Stimulated activated CD4-positive, alpha-beta T cell treated with anti-CD3 and anti-CD28 coated beads, Interleukin-1b, Interleukin-23, amount 100 ng/mL, for 4 hours (primary cell): ENCODE measurements around the gene MOCS1.
"Not testable (repeated sequence)": the region's sequence is repeated elsewhere in the genome, so short reads cannot be mapped to it uniquely, and the experiment has no call there.

ENCODE experiments used
- DNase-seq, 2 donors: peaks; one replicate each; pipeline ENCODE4 v3.0.0-alpha.2; 2020; ENCODE audit warnings: low read depth in 2 of 2

Gene MOCS1

DNA sequence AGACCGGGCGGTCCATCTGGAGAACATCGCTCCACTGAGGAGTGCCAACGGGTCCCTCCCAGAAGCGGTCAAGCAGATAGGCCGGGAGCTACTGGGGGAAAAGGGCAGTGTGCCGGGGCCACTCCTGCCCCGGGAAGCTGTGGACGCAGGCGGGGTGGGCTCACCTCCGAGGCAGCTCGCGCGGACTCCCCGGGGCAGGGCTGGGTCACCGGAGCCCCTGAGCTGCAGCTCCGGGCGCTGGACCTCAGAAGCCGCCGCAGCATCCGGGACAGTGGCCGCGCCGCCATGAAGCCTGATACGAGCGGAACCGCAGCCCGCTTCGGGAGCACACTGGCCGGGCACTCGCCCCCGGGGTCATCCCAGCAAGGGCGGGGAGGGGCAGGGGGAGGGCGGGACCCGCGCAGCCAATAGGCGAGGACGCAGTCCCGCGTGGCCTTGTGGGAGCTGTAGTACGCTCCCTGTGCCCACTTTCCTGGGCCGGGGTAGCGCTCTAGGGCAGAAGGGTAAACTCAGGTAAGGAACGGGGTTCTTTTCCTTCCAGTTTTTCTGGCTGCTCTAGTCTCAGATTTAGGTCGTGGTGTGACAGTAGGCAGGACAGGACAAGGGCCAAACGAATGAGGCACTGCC is at the start of gene MOCS1:
MOCS1 (minus strand) TSS at position 332 of the 627 bp plus-strand sequence; CDS start at position 287, 45 bp downstream.
- peak; percentile 12 to 46 for DNase-seq

DNA sequence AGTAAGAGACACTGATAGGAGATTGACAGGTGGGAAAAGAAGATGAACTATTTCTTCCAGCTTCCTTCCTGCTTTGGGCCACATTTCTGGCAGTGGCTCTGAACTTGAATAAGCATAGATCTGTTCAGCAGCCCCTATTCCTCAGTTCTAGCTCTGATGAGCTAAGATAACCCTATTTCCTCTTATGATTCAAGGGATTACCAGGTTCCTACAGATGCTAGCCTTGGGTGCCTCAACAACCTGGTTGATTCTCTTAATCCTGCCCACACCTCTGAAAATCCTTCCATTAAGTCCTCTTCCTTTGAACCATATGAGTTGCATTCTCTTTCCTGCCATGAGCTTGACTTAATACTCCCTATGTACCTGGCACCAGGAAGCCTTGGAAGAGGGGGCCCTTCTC is 49.8 kb upstream of the MOCS1 start:
- DNase-seq, result no peak

DNA sequence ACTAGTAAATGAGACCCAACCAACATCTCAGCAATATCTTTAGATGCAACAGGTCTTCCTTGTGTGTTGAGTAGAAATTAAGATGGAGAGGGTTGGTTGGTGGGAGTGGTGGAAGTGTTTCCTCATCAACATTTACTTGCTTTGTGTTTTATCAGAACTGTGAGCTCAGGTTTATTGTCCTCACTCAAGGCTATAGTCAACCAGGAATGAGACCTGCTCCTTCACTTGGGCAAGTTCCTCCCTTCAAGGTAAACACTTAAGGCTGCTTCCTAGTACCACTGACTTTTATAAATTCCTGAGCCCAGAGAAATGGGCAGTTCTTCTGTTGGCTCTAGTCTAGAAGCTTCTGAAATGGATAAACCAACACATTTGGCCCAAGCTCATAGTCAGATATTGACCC is 48.9 kb upstream of the MOCS1 start:
- no peak for DNase-seq

DNA sequence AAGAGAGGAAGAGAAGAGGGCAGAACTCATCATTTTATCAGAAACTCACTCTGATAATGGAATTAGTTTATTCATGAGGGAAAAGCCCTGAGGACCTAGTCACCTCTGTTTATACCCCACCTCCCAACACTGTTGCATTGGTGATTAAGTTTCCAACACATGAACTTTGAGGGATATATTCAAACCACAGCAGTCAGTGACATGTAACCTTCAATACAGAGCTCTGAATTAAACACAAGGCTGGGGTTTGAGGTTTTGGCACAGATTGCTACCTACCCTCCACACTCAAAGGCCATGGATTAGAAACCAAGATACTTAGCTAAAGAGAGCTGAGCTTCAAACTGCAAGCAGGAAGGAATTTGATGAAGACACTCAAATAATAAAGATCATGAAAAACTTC is 48.5 kb upstream of the MOCS1 start:
- no peak for DNase-seq

DNA sequence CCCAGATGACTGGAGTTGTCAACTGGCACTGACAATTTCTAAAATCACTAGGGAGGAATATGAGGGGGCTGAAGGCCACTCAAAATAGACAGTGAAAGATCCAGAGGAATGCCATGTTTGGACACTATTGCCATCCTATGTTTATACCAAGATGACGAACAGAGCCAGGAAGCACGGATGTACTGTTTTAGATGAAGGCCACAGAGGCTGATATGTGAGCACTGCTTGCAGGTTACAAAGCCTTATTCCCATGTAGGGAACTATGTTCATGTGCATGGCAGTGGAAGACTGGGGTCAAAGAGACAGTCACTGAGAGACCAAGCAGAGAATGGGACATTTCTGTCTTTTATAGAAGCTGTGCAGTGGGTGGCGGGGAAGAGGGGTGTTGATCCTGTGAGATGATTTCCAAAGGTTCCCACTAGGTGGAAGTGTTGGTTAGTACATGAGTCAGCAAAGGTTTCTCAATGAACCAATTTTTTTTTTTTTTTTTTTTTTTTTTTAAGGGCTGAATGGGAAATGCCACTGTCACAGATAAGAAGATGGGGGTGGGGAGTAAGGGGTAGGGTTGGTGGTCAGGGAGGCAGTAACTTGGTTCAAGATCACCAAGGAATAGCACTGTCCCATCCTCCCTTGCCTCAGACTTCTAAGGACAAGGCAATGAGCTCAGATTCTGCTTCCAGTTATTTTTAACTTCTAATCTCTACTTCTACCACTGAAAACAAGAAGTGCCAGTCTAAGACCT is 46.7 kb upstream of the MOCS1 start:
- no peak for DNase-seq

DNA sequence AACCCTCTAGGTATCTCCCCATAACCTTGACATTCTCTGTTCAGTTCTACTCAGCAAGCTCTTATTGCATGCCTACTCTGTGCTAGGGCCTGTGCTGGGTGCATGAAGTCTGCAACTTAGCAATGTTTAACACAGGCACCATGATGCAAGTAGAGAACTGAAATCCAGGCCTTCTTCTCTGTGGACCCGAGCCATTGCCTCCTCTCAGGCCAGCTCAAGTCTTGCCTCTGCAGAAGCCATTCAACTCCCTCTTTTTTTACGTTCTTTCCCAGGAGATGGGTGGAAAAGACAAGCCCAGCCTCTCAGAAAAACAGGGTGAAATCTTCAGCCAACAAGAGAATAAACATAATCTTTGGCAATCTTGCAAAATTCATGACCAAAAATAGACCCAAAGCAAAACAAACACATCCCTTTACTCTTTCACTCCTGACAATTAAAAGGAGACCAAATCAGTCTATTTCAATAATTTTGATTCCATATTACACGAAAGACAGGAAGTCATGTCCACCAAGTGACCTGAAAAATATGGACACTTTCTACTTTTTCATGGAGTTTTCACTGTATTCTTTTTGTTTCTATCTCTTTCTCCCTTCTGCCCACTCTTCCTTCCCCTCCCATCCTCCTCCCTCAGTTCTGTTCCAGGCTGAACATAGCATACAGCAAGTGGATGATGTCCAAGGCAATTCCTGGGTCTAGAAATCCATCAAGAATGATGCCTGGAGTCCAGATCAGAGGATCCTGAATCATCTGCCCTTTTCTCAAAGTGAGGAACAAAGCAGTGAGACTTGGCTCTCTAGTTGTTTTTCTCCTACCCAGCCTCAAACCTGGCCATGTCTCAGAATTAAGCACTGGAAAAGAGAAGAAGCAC is 45.4 kb upstream of the MOCS1 start:
- no peak for DNase-seq

DNA sequence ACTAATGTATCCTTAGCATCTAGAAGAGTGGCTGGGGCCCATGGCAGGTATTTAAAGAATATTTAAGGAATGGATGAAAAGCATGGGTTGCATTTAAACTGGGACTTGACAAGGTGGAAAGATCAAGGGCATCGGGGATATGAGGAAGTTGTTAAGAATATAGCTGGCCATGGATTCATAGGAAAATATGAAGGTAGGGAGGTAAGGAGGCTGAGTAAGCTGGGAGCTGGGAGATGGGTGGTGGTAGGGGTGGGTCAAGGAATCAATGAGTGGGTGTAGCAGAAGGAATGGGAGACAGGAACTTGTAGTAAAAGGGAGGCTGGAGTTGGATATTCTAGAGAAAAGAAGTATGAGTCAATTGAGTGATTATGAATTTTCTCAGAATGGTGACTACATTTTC is 44.0 kb upstream of the MOCS1 start:
- no peak for DNase-seq

DNA sequence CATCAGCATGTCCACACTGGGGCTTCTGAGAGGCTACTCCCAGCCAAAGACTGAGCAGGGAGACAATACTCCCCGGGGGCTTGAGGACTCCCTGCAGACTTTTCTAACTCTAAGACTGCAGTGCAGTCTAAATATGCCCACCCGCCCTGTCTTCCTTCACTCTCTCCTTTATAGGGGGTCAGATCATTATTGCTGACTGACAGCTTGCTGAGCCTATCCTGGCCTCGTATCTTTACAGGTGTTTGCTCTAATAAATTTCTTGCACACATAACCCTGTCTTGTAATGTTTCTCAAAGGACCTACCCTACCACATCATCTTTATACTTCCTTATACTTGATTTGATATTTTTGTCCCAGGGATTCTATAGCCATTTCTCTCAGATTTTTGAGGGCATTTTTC is 39.4 kb upstream of the MOCS1 start:
- no peak for DNase-seq

DNA sequence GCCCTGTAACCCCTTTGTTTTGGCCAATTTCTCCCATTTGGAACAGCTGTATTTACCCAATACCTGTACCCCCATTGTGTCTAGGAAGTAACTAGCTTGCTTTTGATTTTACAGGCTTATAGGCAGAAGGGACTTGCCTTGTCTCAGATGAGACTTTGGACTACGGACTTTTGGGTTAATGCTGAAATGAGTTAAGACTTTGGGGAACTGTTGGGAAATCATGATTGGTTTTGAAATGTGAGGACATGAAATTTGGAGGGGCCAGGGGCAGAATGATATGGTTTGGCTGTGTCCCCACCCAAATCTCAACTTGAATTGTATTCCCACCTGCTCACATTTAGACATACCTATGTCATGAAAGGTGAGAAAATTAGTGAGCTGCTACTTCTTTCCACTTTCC is 38.5 kb upstream of the MOCS1 start:
- not testable (repeated sequence) for DNase-seq

DNA sequence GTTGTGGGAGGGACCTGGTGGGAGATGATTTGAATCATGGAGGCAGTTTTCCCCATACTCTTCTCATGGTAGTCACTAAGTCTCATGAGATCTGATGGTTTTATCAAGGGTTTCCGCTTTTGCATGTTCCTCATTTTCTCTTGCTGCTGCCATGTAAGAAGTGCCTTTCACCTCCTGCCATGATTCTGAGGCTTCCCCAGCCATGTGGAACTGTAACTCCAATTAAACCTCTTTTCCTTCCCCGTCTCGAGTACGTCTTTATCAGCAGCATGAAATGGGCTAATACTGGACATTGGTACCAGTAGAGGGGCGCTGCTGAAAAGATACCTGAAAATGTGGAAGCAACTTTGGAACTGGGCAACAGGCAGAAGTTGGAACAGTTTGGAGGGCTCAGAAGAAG is 36.9 kb upstream of the MOCS1 start:
- not testable (repeated sequence) for DNase-seq

DNA sequence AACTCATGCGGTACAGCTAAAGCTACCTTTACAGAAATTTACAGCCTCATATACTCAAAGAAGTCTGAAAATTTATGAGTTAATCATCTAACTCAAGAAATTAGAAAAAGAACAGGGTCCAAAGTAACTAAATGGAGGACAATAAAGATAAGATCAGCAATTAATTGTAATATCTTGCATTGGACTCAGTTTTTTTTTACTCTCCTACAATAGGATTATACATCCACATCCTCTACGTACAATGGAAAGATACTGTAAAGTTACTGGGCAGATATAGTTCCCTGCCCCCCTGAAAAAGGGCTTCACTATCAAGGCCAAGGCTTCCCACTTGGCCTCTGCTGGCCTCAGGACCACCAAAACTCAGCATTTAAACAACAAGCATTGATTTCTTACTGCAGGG is 31.5 kb upstream of the MOCS1 start:
- no peak for DNase-seq

DNA sequence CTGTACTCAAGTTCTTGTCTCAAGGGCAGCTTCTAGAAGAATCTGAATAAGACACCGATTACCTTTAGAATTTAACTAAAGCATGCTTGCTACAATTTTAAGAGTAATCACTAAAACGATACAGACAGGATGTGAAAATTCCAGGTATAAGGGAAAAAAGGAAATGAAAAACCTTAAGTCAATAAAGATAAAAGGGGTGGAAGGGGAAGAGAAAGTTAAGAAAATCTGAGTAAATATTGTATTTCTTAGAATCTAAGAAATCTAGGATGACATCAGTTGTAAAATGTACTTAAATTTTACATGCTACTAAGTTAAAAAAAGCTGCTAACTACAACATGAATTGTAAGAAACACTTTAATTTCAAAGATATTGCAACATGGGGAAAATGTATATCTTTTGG is 30.3 kb upstream of the MOCS1 start:
- DNase-seq, result no peak

DNA sequence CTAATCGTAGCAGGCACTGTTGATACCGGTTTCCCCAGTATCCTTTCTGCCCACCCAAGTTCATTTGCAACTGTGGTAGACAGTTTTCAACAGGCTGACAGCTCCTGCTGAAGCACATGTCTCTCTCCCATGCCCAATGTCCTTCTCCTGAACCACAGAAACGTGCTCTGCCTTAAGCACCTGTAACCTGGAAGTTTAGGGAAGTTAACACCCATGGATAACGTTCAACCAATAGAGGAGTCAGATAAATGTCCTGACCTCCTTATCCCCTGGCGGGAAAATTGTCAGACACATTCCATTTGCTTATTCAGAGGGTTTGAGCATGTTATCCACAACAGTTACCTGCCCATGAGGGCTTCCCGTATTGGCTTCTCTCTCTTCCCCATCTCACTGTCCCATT is 29.8 kb upstream of the MOCS1 start:
- no peak for DNase-seq

DNA sequence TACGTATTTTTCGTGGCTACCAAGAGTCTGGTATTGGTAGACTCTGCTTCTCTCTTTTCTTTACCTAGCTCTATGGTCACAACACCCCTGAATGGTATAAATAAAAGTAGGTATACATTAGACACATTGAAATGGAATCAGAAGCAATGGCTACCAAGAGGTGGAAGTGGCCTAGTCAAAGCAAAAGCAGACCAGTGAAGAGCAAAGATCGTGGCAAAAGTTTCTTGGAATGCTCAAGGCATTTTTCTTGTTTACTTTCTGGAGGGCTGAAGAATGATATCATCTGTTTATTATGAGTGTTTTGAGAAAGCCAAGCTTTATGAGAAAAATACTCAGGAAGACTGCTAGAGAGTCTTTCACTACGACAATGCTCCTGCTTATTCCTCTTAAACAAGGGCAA is 28.6 kb upstream of the MOCS1 start:
- DNase-seq, result no peak

DNA sequence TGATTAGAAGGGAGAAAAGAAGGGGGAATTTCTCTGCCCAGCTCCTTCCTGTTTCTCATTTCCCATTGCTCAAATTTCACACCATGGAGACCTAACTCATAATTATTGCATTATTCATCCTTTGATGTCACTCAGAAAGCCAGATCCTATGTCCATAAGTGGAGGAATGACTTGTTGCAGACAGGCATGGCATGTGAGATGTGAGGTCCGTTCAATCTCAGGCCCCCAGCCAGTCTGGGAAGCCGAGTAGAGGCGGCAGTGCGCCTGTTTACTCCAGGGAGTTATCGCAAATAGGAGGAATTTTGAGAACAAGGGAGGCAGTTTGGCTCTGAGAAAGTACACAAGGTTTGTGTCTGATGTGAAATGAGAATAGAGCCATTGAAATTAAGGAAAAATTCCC is 26.9 kb upstream of the MOCS1 start:
- no peak for DNase-seq

DNA sequence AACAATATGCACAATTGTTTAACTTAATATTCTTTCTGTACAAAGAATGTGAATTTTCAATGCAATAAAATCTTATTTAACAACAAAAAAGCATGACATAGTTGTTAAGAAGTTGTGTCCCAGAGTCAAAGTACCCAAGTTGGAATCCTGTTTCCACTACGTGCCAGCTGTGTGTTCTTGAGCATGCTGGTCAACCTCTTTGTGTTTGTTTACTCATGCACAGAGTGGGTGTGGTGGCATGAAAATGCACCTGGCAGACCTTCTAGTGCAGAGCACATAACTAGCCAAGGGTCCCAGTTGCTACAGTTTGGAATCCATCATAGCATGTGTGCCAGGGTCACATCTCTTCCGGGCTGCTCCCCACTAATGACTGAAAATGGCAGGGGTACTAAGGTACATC is 24.7 kb upstream of the MOCS1 start:
- no peak for DNase-seq

DNA sequence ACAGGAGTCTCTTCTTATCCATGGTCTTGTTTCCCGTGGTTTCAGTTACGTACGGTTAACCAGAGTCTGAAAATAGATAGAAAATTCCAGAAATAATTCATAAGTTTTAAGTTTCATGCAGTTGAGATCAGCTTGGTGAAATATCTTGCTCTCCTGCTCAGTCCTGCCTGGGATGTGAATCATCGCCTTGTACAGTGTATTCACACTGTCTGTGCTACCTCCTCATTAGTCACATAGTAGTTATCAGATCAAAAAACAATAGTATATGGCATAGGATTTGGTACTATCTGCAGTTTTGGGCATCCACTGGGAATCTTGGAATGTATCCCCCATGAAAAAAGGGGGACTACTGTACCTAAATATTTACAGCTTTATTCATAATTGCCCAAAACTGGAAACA is 22.7 kb upstream of the MOCS1 start:
- DNase-seq, result no peak

DNA sequence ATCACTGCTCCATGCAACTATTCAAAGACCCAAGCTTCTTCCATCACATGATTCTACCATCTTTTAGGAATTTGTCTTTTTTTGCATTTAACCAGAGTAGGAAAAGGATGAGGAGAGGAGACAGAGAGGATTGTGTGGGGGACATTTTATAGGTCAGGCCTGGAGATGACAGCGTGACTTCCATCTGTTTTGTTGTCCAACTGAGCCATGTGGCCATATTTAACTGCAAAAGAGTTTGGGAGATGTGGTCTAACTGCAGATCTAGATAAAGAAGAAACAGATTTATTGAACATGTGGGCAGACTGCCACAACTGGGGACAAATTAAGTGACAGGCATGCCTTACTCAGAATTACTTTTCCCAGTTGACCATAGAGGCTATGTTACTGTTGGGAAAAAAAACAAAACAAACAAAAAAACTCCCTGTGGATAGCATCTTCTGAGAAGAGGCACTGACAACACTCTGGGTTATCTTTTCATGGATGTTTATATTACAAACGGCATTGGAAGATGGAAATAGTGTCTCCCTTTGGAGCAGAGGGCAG is 18.9 kb upstream of the MOCS1 start:
- no peak for DNase-seq

DNA sequence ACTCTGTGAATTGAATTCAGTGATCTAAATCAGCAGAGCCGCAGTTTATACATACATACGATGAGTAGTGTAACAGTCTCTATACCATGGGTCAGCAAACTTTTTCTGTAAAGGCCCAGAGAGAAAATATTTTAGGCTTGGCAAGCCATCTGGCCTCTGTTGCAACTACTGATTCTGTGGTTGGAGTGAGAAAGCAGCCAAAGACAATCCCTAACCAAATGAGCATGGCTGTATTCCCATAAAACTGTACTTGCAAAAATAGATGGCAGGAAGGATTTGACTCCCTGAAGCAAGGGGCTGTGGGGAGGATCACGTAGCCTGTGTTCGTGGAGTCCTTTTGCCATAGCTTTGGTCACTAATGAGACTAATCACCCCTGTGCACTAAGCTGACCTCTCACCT is 17.9 kb upstream of the MOCS1 start:
- DNase-seq, result no peak

DNA sequence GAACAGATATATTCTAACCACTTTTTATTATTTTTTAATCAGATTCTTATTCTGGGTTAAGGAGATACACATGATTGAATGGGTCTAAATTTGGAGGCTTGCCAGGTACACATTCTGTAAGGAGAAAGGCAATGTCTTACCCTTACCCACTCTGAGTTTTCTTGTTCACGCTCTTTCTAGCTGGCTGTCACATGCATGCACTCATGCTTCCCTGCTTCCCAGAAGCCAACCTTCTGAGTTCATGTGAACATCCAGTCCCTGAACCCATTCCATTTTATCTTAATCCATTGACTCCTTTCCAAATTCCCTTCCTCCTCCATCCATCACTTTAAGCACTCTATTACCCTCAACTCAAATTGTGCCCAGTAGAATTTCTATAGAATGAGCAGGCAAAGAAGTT is 17.5 kb upstream of the MOCS1 start:
- DNase-seq, result no peak

DNA sequence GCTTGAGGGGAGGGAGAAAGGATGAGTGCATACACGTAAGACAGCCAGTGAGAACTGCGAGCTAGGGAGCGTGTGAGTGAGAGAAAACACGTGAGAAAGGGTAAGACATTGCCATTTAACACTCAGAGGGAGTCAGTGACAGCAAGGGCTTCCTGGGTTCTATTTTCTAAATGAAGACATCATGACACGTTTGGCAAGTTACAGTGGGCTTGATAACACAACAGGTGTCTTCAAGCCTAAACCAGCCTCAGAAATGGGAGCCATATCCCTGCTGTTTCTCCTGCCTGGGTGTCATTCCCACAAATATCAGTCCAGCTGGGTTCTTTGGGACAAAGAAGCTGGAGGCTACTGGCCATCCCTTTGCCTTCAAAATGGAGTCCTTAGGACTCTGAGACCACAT is 16.9 kb upstream of the MOCS1 start:
- no peak for DNase-seq

DNA sequence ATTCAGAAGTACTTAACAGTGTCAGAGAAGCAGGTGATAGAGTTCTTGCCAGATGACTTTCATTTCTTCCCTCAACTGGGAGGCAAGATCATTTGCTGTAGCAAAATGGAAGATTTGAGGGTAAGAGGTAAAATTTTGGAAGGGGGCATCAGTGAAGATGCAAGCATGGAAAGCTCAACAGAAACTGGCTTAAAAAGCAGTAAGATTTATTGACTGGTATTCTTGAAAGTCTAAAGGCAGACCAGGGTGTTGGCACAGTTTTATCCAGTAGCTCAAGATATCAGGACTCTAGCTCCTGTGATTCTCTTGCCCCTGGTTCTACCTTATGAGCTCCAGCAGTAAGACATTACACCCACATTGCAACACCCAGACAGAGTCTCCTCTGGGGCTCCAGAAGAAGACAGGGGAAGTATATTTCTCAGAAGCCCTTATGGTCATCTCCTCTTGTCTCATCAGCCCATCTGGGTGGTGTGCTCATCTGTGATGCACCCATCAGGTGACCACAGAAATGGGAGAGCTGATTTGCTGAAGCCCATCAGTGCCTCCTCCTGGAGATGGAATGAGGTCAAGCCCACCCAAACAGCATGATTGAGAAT is 16.0 kb upstream of the MOCS1 start:
- no peak for DNase-seq
